Inflammatory macrophage (primary cell): ENCODE data around the gene DUOXA2.
"Not testable (repeated sequence)": the region's sequence is repeated elsewhere in the genome, so short reads cannot be mapped to it uniquely, and the experiment has no call there.

Experiments
- DNase-seq, 2 donors: peaks; one replicate each; pipeline ENCODE4 v3.0.0-alpha.2; 2020 to 2022
- total RNA-seq, 18 experiments: gene quantifications; one replicate each; lab custom pipeline; 2026; ENCODE audit warnings: mixed read lengths in 6 of 18, inconsistent platforms in 2 of 18; lab: John Stamatoyannopoulos, UW

The DUOXA2 gene
- total RNA-seq: 0 to 0.20 (median 0) reads per million in 18 experiments

GRCh38 chr15:45114076-45114750 is at the start of gene DUOXA2, which contains the start of gene DUOX2:
Gene DUOXA2 (plus strand): TSS chr15:45114326. CDS start chr15:45114606, 280 bp downstream.
Gene DUOX2 (minus strand): TSS chr15:45114172. CDS start chr15:45113411, 761 bp downstream.
- DNase-seq: no peak

DNA sequence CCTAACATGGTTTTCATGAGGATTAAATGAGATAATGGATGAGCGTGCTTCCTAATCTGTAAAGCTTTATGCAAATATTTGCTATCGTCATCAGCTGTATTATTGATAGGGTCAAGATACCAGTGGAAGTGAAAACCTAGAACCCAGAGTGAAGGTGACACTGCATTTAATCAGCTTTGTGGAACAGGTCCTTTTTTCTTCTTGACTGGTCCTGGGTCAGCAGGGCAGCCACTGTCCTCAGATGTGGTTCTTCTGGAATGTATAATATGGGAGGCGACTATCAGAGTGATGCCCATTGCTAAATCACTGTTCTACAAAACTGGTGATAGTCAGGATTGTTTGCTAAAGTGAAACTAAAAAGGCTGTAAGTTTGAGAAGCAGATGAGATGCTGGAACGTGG is 49.7 kb upstream of the DUOXA2 start:
- no peak for DNase-seq

- DNase-seq: peak in 1 of 2 donors; percentile 19
Measured at GRCh38 chr15:45069942-45070360, 44.2 kb upstream of the DUOXA2 start.

DNA sequence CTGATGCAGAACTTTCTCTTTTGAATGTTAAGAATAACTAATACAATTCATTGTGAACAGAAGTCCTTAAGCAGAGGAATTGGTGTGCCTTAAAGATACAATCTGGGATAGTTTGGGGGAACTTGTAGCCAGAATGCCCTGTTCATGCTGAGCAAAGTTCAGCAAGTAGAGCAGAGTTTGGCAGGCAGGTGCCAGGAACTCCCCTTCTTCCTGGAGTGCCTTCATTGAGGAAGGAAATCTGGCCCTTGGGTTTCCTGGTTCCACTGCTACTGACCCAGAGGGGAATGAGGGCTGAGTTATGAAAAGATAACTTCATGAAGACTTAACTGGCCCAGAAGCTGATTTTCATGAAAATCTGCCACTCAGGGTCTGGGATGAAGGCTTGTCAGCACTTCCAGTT is 40.5 kb upstream of the DUOXA2 start:
- DNase-seq: not testable (repeated sequence)

DNA sequence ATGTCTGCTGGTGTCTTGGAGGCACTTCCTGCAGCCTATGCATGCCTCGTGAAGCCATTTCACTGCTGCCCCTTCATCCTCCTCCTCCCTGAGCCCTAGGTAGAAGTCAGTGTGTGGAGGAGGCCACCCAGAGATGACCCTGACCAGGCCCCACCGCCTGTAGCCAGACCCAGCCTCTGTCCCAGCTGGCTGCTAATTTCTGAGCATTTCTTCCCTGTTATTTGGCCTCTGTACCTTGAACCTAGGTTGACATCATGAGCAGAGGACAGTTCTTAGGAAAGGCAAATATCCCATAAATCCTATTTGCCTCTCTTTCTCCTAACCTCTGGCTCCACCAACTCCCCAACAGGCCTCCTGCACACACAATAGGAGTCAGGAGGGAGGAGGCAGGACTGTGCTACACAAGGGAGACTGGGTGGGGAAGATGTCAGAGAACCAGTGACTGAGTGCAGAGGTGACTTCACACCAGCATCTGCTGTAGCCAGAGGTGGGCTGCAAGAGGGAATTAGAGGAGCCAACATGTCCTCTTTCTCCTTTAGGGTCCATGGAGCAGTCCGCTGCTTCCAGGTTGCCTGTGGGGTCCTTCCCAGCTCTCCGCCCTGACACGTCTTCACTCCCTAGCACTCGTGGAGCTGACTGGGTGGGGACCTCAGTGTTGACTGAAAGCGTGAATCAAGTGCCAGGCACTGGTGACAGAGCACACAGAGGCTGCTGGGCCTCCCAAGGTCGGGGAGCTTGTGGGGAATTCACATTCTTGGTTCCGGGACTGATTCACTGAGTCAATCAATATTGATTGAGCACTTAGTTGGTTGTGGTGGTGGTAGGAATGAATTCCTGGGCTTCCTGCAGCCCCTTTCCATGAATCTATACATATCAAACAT is 38.4 kb upstream of the DUOXA2 start:
- DNase-seq: not testable (repeated sequence)

- DNase-seq: not testable (repeated sequence)
Measured at GRCh38 chr15:45077391-45077790, 36.7 kb upstream of the DUOXA2 start.

DNA sequence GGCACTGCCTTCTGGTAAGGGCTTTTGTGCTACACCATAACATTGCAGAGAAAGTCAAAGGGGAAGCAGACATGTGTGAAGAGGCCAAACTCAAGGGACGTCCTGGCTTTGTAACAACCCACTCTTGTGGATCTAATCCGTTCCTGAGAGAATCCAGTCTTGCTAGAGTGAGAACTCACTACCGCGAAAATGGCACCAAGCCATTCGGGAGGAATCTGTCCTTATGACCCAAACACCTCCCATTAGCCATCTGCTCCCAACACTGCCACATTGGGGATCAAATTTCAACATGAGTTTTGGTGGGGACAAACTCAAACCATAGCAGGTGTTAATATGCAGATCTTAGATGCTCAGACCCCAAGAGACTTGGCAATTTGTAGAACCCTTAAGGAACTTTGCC is 34.9 kb upstream of the DUOXA2 start:
- DNase-seq: not testable (repeated sequence)

- DNase-seq: not testable (repeated sequence)
Measured at GRCh38 chr15:45079628-45080246, 34.4 kb upstream of the DUOXA2 start.

DNA sequence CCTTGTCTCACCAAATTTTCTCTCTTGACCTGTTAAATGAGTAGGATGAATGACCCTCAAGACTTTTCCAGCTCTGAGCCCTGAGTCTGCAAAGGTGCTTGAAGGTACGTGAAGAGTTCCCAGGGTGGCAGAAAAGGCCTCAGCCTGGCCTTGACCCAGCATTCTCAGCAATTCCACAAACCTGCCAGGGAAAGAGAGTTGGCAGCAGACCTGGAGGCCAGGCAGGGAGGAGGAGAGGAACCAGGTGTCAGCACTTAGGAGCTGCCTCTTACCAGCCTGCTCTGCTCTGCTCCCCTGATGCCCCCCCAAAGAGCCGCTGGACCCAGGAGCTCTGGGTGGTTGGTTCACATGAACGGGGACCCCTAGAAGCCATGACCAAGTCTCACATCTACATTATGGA is 33.5 kb upstream of the DUOXA2 start:
- DNase-seq: not testable (repeated sequence)

DNA sequence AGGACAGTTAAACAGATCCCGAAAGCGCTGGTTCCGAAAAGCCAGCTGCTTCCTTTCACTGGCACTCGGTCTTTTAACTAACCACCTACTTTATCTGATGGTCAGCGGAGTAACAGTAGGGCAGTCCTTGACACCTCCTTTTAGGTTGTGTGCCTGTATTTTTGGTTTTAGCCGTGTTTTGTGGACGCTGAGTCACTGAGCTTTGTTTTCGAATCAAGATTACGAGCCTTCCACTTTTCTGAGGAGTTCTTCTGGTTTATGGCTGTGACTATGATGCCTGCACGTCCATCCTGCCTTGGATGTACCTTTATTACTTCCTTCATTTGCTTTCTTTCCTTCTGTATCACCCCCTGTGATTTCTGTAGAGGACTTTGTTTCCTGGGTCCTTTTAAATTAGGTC is 31.7 kb upstream of the DUOXA2 start:
- not testable (repeated sequence) for DNase-seq

DNA sequence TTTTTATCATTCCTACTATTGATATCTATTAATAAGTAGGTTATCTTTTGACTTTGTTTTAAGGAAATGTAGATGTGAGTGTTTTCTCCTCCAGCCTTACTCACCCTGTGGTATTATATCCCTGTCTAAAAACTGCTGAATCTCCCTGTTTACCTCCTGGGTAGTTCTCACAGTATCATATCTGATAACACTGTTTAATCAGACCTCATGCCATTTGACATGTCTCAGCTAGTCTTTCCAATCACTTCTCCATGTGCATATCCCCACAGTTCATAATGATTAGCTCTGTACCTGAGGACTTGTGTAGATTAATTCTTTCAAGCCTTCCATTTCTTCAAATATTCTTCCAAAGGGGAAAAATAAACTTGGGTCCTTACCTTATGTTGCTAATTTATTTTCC is 30.9 kb upstream of the DUOXA2 start:
- DNase-seq: no peak

DNA sequence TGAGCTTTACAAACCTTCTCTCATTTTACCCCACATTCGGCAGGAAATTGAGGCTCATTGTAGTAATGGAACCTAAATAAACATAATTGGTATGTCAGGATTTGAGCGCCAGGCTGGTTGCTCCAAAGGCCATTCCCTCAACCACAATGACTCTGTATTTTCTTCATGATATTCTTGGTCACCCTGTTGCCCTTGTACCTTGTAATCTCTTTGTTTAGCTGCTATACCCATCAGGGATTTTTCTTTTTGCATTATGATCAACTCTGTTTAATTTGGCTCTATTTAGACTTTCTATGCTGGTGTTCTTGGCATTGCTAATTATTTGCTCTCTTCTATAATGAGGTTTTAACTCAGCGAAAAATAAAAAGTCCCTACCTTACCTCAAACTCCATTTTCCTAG is 30.0 kb upstream of the DUOXA2 start:
- no peak for DNase-seq

- DNase-seq: no peak
Measured at GRCh38 chr15:45087513-45087912, 26.6 kb upstream of the DUOXA2 start.

DNA sequence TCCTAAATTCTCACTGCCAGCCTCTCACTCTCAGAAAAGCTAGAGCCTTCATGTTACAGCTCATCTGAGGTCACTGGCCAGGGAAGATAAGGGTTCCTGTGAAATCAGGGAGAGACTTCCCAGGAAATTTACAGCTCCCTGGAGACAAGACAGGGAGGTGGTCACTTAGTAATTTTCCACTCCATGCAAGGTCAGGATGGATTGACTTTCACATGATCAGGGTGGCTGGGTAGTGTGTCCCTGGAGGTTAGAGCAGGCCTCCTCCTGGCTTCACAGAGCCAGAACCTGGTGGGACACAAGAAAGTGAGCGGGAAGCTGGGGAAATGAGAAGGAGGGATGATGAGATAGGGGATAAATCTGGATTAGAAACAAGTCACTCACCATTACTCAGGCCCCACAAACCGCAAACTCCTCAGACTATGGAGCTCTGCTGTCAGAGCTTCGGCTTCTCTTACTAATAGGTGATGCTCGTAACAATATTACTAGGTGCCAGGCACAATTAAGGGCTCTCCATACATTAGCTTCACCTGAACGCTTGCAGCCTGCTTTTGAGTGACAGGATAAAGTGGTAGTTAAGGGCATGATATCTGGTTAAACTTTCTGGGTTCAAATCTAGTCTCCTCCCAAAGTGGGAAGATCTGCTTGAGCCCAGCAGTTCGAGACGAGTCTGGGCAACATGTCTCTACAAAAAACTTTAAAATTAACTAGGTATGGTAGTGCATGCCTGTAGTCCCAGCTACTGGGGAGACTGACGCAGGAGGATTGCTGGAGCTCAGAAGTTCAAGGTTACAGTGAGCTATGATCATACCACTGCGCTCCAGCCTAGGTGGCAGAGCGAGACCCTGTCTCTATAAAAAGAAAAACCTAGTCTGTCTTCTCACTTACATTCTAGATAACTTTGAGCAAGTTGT is 25.1 kb upstream of the DUOXA2 start:
- no peak for DNase-seq

GRCh38 chr15:45089712-45090373 is 24.3 kb upstream of the DUOXA2 start:
- DNase-seq: no peak

GRCh38 chr15:45091161-45091560 is 23.0 kb upstream of the DUOXA2 start:
- no peak for DNase-seq

- DNase-seq: no peak
Measured at GRCh38 chr15:45091576-45091975, 22.6 kb upstream of the DUOXA2 start.

GRCh38 chr15:45093013-45093412 is 21.1 kb upstream of the DUOXA2 start:
- DNase-seq: no peak

DNA sequence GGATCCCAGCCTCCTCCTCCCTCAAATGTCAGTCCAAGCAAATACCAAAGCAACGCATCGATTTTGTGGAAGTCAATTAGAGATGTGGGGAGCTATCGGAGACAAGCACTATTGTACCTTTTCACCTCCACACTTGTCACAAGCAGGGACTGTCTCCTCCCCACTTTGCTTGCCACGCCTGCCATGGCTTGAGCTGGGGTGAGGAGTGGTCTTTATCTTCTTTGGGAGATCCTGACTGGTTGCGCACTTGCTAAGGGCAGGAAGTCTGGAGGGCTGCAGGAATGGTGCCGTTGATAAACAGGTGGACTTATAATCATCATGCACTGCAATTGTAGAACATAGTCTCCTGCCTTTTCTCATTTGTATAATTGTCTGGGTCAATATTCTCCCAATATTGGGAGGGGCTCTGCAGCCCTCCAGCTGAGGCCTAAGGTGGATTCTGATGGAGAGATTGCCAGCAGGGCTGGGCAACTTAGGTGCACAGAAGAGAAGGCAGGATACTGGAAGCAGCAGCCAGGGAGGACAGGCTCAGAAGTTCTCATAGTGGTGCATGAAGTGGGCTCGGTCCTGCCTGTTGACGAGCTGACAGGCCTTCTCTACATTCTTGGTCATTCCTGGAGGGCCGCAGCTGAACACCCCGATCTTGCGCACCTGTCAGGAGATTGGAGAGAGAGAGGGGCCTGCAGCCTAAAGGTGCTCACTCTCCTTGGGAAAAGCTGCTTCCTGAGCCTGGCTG is 20.3 kb upstream of the DUOXA2 start:
- no peak for DNase-seq

GRCh38 chr15:45094358-45094730 is 19.8 kb upstream of the DUOXA2 start:
- DNase-seq: no peak

DNA sequence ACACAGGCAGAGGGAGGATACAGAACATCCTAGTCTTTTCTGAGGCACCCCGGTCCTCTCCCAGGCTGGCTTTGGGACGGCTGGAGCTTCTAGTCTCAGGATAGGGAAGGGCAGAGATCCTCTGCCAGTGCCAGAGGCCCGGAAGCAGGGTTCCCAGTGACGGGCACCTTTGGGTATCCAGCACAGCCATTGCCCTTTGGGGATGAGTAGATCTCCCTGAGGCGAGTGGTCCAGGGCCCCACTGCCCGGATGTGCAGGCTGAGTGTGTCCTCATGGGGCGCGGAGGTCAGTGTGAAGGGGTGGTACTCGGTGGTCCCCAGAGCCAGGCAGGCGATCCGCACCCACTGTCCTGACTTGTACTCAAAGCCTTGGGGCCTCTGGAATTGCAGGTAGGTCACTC is 18.5 kb upstream of the DUOXA2 start:
- DNase-seq: no peak
